ENCODE data around the gene OR5AU1. TPM values are rescaled to one million over a fixed set of nuclear protein-coding genes. Genes with fewer than 3 reads are reported as not detected.

OR5AU1 gene
- polyA plus RNA-seq, 1 of the 3 experiments (the other 2 are of a cell fraction), result not detected

- Histone ChIP-seq H3K4me1 (ENCODE audit: control insufficient read depth in 1 of 2, insufficient read depth in 2 of 2, low read depth in 1 of 2, low read length in 1 of 2) (no peaks in the 10 kb centered on the region), H3K9me2 (no peaks in the 10 kb centered on the region), H2AFZ (ENCODE audit: low read depth) (no peak overlapping the region), H3F3A (replicated peaks; ENCODE audit: insufficient read depth) (no peaks in the 10 kb centered on the region), H3K4me2 (no peak overlapping the region), H4K20me1 (ENCODE audit: insufficient read depth) (no peaks in the 10 kb centered on the region), H3K36me3 (replicated peaks in 1 of 2; ENCODE audit: control insufficient read depth in 1 of 2, insufficient read depth in 2 of 2, low read length in 1 of 2) (no peaks in the 10 kb centered on the region), H3K4me3 (ENCODE audit: low read depth in 2 of 2, low read length in 1 of 2) (no peak overlapping the region), H3K27ac (ENCODE audit: low read depth in 2 of 2, low read length in 1 of 2) (no peak overlapping the region), H3K9me3 (no peaks in the 10 kb centered on the region), H3K79me2 (ENCODE audit: insufficient read depth) (no peaks in the 10 kb centered on the region), H3K9ac (no peak overlapping the region), H3K27me3 (ENCODE audit: insufficient read depth) (peaks cover 26% of the 10 kb centered on the region; the same call in 1 of the 2 replicates)
- ChIA-PET POLR2A (no interaction called here), CTCF (no interaction called here)
- DNase-seq, result no peak
- WGBS (ENCODE audit: low lambda C conversion rate), result 26% methylated on average over 4 of the region's 4 CpGs
- TF ChIP-seq IRF3 (IDR thresholded peaks at IDR 0.05; ENCODE audit: low read depth, low read length), result no peak
- TF ChIP-seq NRF1 (IDR thresholded peaks at IDR 0.05; ENCODE audit: low read depth, low read length), result no peak
- no peak for TF ChIP-seq YY1 (IDR thresholded peaks at IDR 0.05; ENCODE audit: low read depth)
- TF ChIP-seq EP300 (IDR thresholded peaks at IDR 0.05; ENCODE audit: borderline replicate concordance in 1 of 2, low read depth in 1 of 2, low read length in 1 of 2), result no peak
- no peak for TF ChIP-seq RFX5 (IDR thresholded peaks at IDR 0.05; ENCODE audit: low read length)
- TF ChIP-seq TAF1 (IDR thresholded peaks at IDR 0.05; ENCODE audit: borderline replicate concordance, low read depth, low read length), result no peak
- no peak for TF ChIP-seq NFIC (IDR thresholded peaks at IDR 0.05; ENCODE audit: borderline replicate concordance)
- TF ChIP-seq REST (IDR thresholded peaks at IDR 0.05; ENCODE audit: low read depth, low read length), result no peak
- TF ChIP-seq GABPA (IDR thresholded peaks at IDR 0.05; ENCODE audit: low read depth), result no peak
- no peak for TF ChIP-seq GATA2 (CRISPR knock-in tag; IDR thresholded peaks at IDR 0.05)
- TF ChIP-seq SMC3 (IDR thresholded peaks at IDR 0.05; ENCODE audit: low read depth, low read length), result no peak
- TF ChIP-seq CTCF (IDR thresholded peaks at IDR 0.05), result no peak
- TF ChIP-seq, protein P1, sequence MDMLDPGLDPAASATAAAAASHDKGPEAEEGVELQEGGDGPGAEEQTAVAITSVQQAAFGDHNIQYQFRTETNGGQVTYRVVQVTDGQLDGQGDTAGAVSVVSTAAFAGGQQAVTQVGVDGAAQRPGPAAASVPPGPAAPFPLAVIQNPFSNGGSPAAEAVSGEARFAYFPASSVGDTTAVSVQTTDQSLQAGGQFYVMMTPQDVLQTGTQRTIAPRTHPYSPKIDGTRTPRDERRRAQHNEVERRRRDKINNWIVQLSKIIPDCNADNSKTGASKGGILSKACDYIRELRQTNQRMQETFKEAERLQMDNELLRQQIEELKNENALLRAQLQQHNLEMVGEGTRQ (IDR thresholded peaks at IDR 0.05; ENCODE audit: borderline replicate concordance, low read depth, low read length), result no peak
- TF ChIP-seq, protein P2, sequence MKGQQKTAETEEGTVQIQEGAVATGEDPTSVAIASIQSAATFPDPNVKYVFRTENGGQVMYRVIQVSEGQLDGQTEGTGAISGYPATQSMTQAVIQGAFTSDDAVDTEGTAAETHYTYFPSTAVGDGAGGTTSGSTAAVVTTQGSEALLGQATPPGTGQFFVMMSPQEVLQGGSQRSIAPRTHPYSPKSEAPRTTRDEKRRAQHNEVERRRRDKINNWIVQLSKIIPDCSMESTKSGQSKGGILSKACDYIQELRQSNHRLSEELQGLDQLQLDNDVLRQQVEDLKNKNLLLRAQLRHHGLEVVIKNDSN (IDR thresholded peaks at IDR 0.05; ENCODE audit: borderline replicate concordance, low read depth), result no peak
These were observed 8.0 kb upstream of the OR5AU1 start for GRCh38 chr14:21163871-21164291.

Measured in SK-N-SH (cell line).